GM12874 (cell line): Measurements from ENCODE around the gene DHRS3.

Source experiments
- TF ChIP-seq, protein P1 (sequence below): IDR thresholded peaks from 2 replicates; pipeline ENCODE4 v1.5.1; 2011; ENCODE audit warnings: low read depth, mild to moderate bottlenecking, control low read depth, low read length, moderate library complexity; ENCODE audit not compliant: insufficient read depth

Gene DHRS3

DNA sequence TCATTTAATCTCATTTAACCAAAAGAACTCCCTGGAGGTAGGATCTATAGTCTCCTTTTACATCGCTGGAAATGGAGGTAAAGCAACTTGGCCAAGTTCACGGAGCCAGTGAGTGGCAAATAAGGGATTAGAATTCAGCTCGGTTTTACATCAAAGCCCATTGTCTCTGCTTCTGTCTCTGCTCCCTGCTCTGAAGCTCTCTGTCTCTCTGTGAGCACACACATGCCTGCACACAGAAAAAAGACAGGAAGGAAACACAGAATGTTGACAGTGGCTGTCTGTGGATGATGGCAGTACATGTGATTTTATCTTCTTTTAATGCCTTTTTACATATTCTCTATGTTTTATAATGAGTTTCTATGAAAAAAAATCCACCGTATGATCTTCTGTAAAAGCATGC is 8.9 kb upstream of the DHRS3 start:
- TF ChIP-seq, protein P1, sequence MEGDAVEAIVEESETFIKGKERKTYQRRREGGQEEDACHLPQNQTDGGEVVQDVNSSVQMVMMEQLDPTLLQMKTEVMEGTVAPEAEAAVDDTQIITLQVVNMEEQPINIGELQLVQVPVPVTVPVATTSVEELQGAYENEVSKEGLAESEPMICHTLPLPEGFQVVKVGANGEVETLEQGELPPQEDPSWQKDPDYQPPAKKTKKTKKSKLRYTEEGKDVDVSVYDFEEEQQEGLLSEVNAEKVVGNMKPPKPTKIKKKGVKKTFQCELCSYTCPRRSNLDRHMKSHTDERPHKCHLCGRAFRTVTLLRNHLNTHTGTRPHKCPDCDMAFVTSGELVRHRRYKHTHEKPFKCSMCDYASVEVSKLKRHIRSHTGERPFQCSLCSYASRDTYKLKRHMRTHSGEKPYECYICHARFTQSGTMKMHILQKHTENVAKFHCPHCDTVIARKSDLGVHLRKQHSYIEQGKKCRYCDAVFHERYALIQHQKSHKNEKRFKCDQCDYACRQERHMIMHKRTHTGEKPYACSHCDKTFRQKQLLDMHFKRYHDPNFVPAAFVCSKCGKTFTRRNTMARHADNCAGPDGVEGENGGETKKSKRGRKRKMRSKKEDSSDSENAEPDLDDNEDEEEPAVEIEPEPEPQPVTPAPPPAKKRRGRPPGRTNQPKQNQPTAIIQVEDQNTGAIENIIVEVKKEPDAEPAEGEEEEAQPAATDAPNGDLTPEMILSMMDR: no peak

DNA sequence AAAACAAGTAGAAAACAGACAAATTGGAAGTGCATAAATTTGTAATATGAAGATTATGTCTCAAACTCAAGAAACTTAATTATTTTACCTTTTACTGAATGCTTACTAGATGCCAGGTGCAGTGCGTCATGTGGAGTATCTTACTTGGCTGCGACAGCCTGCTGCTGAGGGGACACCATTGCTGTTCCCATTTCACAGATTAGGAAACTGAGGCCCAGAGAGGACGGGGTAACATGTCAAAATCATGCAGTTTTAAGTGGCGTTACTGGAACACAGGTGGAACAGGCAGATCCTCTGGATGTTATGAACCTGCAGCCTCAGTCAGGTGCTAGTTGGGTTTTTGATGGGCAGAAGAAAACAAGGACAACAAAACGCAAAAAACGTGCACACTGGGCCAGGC is 7.3 kb upstream of the DHRS3 start:
- TF ChIP-seq, protein P1: no peak

DNA sequence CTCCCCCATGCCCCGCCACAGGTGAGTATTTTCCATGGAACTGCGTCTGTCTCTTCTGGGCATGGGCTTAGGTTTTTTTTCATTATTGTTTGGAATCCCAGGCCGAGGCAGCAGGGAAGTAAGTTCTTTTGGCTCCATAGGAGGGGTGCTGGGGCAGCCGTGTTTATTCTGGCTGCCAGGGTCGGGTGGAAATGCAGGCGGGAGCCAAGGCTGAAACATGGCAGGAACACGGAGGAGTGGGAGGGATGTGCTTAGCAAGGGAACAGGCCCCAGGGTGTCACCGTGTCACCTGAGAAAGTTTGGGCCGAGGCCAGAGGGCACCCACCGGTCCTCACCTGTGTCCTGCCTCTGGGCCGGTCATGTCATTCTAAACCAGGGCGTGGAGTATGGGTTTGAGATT is 4.5 kb upstream of the DHRS3 start:
- TF ChIP-seq, protein P1: no peak

DNA sequence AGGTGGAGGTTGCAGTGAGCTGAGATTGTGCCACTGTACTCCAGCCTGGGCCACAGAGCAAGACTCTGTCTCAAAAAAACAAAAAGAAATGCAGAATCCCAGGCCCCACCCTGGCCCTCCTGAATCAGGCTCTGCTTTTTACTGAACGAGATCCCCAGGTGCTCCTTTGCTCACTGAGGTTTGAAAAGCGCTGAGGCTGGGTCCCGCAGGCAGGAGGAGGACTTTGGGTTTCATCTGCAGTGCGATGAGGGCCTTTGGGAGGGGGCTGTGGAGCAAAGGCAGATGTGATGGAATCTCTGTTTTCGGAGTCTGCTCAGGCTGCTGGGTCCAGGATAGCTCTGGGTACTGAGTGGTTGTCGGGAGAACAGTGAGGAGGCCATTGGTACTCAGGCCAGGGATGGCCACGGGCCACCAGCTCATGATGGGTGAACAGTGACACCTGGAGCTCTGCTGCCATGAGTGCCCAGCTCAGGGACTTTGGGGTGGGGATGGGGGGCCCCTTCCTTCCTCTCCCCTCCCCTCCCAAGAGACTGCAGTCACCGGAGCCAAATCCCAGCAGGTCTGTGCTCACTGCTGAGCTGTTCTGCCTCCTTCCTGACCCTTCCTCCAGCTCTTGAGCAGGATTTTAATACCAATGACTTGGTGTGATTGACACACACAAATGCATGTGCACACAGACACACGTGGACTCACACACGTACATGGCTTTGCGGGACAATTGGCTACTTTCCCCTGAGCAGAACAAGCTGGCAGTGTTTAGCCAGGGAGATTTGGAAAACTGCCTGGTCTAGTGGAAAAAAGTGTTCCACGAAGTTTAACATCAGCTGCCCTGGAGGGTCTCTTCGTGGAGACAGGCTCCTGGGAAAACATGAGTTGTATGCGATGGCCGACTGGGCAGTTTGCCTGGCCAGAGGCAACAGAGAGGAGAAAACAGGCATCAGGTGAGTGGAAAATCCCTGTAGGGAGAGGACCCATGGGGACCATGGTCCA is 3.6 kb upstream of the DHRS3 start:
- TF ChIP-seq, protein P1: no peak

DNA sequence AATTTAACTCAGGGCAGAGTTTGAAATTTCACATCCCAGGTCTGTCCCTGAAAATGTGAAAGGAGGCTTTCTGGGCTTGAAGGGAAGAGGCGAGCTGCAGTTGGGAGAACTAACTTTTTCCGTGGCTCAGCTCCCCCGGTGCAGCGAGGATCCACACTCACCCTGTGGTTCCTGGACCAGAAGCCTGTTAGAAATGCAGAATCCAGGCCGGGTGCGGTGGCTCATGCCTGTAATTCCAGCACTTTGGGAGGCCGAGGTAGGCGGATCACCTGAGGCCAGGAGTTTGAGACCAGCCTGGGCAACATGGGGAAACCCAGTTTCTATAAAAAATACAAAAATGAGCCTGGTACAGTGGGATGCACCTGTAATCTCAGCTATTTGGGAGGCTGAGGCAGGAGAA is 2.9 kb upstream of the DHRS3 start:
- TF ChIP-seq, protein P1: no peak

DNA sequence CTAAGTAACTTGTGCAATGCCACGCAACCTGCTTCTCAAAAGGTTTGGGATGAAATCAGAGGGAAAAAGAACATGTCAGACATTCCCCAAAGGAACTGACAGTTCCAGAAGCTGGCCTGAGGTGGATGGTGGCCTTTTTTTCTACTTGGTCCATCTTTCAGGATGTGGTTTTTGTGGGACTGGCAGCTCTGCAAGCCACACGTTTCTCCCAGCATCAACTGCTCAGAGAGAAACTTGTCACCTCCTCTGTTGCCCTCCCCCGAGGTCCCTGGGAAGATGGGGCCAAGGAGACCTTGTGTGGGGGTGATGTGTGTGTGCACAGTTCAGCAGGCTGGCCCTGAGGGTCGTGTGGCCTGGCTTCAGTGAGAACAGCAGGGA is 2.5 kb upstream of the DHRS3 start:
- TF ChIP-seq, protein P1: no peak

DNA sequence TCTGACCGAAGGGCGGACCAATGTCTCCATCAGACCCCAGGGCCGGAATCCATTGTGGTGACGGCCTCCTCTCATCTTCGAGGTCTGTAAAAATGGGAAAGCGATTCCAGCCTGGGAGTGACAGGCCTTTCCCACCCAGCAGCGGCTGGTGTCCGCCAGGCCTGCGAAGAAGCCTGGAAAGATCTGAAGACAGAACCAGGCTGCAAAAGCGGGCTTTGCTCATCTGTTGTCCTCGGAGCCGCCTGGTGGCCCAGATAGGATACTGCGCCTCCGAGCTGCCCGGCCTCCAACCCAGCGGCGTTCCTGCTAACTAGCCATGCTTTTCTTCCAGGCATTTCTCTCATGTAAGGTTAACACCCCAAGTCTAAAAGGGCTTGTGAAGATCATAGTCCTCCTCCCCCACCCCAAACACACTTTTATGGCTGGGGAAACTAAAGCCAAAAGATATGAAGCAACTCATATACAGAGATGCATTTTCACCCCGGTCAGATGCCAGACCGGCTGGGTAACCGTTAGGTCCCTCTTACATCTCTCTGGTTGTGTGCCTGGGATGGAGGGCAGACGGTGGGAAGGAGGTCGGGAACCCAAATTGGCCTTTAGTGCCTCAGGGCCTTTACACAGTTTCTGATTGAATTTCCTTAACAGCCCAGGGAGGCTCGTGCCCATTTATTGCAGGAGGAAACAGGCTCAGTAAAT is 1.9 kb upstream of the DHRS3 start:
- TF ChIP-seq, protein P1: peak; percentile 99
